ENCODE data around the gene EMC8.

GRCh38 chr16:85823328-85823920 lies 24.1 kb upstream of the EMC8 start:
- no peak for TF ChIP-seq CTCF (IDR thresholded peaks at IDR 0.05; ENCODE audit: low read depth, low read length, missing input control)
- no peak for TF ChIP-seq TAF1 (conservative IDR thresholded peaks at IDR 0.05)
- TF ChIP-seq FOXA1 (IDR thresholded peaks at IDR 0.05) = no peak
- TF ChIP-seq REST (IDR thresholded peaks at IDR 0.05) = no peak
- TF ChIP-seq GABPA (IDR thresholded peaks at IDR 0.05 in 1 of 2, conservative IDR thresholded peaks at IDR 0.05 in 1 of 2) = no peak
- no peak for TF ChIP-seq ZBTB33 (IDR thresholded peaks at IDR 0.05)
- TF ChIP-seq, protein P1, sequence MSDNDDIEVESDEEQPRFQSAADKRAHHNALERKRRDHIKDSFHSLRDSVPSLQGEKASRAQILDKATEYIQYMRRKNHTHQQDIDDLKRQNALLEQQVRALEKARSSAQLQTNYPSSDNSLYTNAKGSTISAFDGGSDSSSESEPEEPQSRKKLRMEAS (IDR thresholded peaks at IDR 0.05) = no peak
- no peak for TF ChIP-seq JUND (IDR thresholded peaks at IDR 0.05)
- no peak for TF ChIP-seq EGR1 (IDR thresholded peaks at IDR 0.05; ENCODE audit: low read depth in 2 of 2)
- no peak for TF ChIP-seq RAD21 (IDR thresholded peaks at IDR 0.05)
- TF ChIP-seq SP1 (IDR thresholded peaks at IDR 0.05) = no peak
- TF ChIP-seq NR2F2 (IDR thresholded peaks at IDR 0.05) = no peak

Measured in liver (tissue), 3 donors.